ENCODE data around the gene C18orf63.
"Not testable (repeated sequence)": the region's sequence is repeated elsewhere in the genome, so short reads cannot be mapped to it uniquely, and the experiment has no call there.

Gene C18orf63

DNA sequence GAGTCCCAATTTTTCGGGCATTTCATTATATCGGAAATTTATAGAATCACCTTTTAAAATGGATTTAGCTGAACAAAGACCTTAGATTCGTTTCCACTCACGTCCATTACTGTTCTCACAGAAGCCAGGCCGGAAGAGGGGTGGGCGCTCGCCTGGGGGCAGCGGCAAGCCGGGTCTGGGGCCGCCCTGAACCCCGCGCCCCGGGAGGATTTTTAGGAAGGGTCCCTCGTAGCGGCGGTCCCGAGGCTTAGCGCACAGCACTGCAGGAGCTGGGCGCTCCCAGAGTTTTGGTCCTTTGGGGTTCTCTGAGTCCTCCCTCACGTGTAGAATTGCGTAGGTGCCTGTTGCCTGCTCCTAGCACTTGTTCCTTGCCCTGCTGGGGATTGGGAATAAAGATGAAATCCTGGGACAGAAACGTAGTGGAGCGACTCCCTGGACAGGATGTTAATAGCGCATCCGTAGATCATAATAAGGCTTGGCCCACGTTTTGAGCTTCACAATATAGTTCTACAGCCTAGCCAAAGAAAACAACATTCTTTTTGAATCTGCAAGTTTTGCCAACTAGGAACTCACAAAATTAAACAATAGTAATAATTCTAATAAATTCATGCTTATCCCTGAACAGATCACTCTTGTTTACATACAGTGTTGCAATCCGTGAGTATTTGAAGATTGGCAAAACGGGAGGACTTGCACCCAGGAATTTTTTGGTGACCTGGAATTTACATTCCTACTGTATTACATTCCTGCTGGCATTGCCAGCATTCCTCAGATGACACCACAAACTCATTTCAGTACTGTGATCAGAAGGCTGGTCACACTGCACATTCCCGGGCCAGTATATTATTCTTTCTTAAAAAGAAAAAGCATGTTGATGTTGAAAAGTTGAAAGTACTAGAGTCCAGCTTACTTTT, 875 bp downstream of the C18orf63 start:
- no peaks in the 10 kb centered on the region for H3K27me3 Mint-ChIP-seq (ENCODE audit: low read depth, poor library complexity)
- DNase-seq: no peak
- TF ChIP-seq CTCF (IDR thresholded peaks at IDR 0.05): no peak
- peaks cover 11% of the 10 kb centered on the region for H3K9me3 Mint-ChIP-seq
- H3K36me3 Mint-ChIP-seq (ENCODE audit: low read depth): no peaks in the 10 kb centered on the region
- H3K4me3 Mint-ChIP-seq: no peak overlapping the region
- no peaks in the 10 kb centered on the region for H3K4me1 Mint-ChIP-seq
- no peak overlapping the region for H3K27ac Mint-ChIP-seq

- H3K9me3 Mint-ChIP-seq: no peaks in the 10 kb centered on the region
- peak overlapping the region; percentile 9 for H3K27ac Mint-ChIP-seq
- no peak overlapping the region for H3K4me3 Mint-ChIP-seq
- no peak for DNase-seq
- H3K4me1 Mint-ChIP-seq: peaks cover 4% of the 10 kb centered on the region
- no peaks in the 10 kb centered on the region for H3K27me3 Mint-ChIP-seq (ENCODE audit: low read depth, poor library complexity)
- no peak for TF ChIP-seq CTCF (IDR thresholded peaks at IDR 0.05)
- no peaks in the 10 kb centered on the region for H3K36me3 Mint-ChIP-seq (ENCODE audit: low read depth)
These were observed 10.6 kb downstream of the C18orf63 start for GRCh38 chr18:74326231-74326630.

GRCh38 chr18:74326791-74327190, 11.2 kb downstream of the C18orf63 start:
- H3K4me3 Mint-ChIP-seq; H3K9me3 Mint-ChIP-seq; H3K27me3 Mint-ChIP-seq (ENCODE audit: low read depth, poor library complexity); H3K4me1 Mint-ChIP-seq; DNase-seq; H3K27ac Mint-ChIP-seq; H3K36me3 Mint-ChIP-seq (ENCODE audit: low read depth): not testable (repeated sequence)

GRCh38 chr18:74328206-74328605, 12.6 kb downstream of the C18orf63 start:
- DNase-seq: no peak
- peaks cover 4% of the 10 kb centered on the region for H3K4me1 Mint-ChIP-seq
- TF ChIP-seq CTCF (IDR thresholded peaks at IDR 0.05): no peak
- no peaks in the 10 kb centered on the region for H3K9me3 Mint-ChIP-seq
- no peak overlapping the region for H3K27ac Mint-ChIP-seq
- H3K4me3 Mint-ChIP-seq: no peak overlapping the region
- no peaks in the 10 kb centered on the region for H3K27me3 Mint-ChIP-seq (ENCODE audit: low read depth, poor library complexity)
- H3K36me3 Mint-ChIP-seq (ENCODE audit: low read depth): no peaks in the 10 kb centered on the region

DNA sequence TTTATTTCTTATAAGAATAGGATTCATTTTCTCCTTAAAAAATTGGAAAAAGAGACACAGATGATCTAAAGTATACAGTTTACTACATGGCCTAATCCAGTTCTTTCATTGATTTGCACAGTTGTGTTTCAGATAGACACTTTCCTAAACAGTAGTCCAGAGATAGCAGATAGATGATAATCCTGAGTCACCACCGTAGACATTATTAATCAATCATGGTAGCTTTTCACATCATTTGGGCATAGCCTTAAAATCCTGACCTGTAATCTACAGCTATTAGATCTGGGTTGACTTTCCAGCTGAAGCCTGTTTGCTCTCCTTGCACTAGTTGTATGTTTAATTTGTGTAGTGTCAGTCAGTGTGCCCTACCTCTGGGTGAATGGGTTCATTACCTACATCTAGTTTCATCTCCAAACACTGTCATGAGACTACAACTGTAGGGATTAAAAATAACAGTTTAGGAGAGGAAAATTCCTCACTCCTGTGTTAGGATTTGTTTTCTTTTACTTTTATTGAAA, 14.1 kb downstream of the C18orf63 start:
- no peak for TF ChIP-seq CTCF (IDR thresholded peaks at IDR 0.05)
- H3K27me3 Mint-ChIP-seq (ENCODE audit: low read depth, poor library complexity): no peaks in the 10 kb centered on the region

DNA sequence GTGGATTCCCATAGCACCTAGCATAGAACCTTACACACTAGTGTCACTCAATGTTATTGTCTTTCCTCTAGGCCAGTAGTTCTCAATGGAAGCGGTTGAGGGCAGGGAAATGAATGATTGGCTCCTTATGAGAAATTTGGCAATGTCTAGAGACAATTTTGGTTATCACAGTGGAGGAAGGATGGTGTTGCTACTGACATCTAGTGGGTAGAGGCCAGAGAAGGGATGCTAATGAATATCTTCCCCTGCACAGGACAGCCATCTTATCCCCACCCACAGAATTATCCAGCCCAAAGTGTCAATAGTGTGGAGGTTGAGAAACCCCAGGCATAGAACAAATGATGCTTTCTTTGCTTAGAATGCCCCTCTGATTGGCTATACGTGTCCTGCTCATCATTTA, 15.8 kb downstream of the C18orf63 start:
- peaks cover 10% of the 10 kb centered on the region for H3K4me1 Mint-ChIP-seq
- no peak for TF ChIP-seq CTCF (IDR thresholded peaks at IDR 0.05)
- no peaks in the 10 kb centered on the region for H3K9me3 Mint-ChIP-seq
- H3K27ac Mint-ChIP-seq: no peak overlapping the region
- no peak overlapping the region for H3K4me3 Mint-ChIP-seq
- DNase-seq: no peak
- no peaks in the 10 kb centered on the region for H3K27me3 Mint-ChIP-seq (ENCODE audit: low read depth, poor library complexity)
- no peaks in the 10 kb centered on the region for H3K36me3 Mint-ChIP-seq (ENCODE audit: low read depth)

More for the DNA sequence above, 14.1 kb downstream of the C18orf63 start:
- H3K4me1 Mint-ChIP-seq: peaks cover 10% of the 10 kb centered on the region
- no peak overlapping the region for H3K27ac Mint-ChIP-seq
- H3K4me3 Mint-ChIP-seq: no peak overlapping the region
- H3K36me3 Mint-ChIP-seq (ENCODE audit: low read depth): no peaks in the 10 kb centered on the region
- DNase-seq: no peak
- no peaks in the 10 kb centered on the region for H3K9me3 Mint-ChIP-seq

Data from nephron progenitor cell (in vitro differentiated cells).